Measurements from ENCODE around the gene UBQLN1. TPM values are rescaled to one million over a fixed set of nuclear protein-coding genes. Genes with fewer than 3 reads are reported as not detected.

Gene UBQLN1
- polyA plus RNA-seq, 1 donor from 2014 or later: 133 TPM

DNA sequence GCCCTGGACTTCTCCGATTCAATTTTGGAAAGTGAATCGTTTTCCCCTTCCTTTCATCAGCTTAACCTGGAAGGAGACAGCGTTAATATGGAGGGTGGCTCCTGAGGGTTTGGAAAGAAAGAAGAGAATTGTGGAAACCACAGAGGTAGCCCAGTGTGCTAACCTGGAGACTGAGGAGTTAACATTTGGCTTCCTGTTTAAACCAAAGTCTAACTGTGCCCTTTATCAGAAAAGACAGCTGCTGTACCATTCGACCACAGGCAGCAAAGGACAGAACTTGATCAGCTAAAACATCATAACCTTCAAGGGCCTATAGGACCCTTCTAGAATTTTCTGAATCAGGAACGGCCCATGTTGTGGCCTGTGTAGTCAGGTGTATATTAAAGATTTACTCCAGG is 84.1 kb downstream of the UBQLN1 start:
- Histone ChIP-seq H3K9me2 (ENCODE audit: insufficient read depth, low read length) (no peaks in the 10 kb centered on the region), H3K27me3 (ENCODE audit: insufficient read depth, low read depth, low read length) (peaks cover 5% of the 10 kb centered on the region), H4K20me1 (ENCODE audit: insufficient read depth) (no peaks in the 10 kb centered on the region), H3K9me3 (ENCODE audit: low read length) (no peaks in the 10 kb centered on the region), H3K27ac (ENCODE audit: low read length) (peak overlapping the region; percentile 31), H3K79me2 (replicated peaks; ENCODE audit: insufficient read depth, low read length) (no peaks in the 10 kb centered on the region), H3K9ac (ENCODE audit: low read length) (peak overlapping the region; percentile 73), H3K4me3 (ENCODE audit: low read length) (peak overlapping the region; percentile 71), H2AFZ (ENCODE audit: low read depth, low read length) (peak overlapping the region; percentile 80), H3K4me2 (ENCODE audit: low read length) (peak overlapping the region; percentile 51), H3F3A (ENCODE audit: insufficient read depth, low read length, poor library complexity, severe bottlenecking) (no peaks in the 10 kb centered on the region), H3K36me3 (ENCODE audit: insufficient read depth, low read length) (no peaks in the 10 kb centered on the region)
- TF ChIP-seq SMC3 (conservative IDR thresholded peaks at IDR 0.05; ENCODE audit: poor library complexity): no peak
- TF ChIP-seq EZH2 (IDR thresholded peaks at IDR 0.05; ENCODE audit: borderline replicate concordance, insufficient read depth, low read length, poor library complexity, severe bottlenecking): no peak
- TF ChIP-seq, protein P1, sequence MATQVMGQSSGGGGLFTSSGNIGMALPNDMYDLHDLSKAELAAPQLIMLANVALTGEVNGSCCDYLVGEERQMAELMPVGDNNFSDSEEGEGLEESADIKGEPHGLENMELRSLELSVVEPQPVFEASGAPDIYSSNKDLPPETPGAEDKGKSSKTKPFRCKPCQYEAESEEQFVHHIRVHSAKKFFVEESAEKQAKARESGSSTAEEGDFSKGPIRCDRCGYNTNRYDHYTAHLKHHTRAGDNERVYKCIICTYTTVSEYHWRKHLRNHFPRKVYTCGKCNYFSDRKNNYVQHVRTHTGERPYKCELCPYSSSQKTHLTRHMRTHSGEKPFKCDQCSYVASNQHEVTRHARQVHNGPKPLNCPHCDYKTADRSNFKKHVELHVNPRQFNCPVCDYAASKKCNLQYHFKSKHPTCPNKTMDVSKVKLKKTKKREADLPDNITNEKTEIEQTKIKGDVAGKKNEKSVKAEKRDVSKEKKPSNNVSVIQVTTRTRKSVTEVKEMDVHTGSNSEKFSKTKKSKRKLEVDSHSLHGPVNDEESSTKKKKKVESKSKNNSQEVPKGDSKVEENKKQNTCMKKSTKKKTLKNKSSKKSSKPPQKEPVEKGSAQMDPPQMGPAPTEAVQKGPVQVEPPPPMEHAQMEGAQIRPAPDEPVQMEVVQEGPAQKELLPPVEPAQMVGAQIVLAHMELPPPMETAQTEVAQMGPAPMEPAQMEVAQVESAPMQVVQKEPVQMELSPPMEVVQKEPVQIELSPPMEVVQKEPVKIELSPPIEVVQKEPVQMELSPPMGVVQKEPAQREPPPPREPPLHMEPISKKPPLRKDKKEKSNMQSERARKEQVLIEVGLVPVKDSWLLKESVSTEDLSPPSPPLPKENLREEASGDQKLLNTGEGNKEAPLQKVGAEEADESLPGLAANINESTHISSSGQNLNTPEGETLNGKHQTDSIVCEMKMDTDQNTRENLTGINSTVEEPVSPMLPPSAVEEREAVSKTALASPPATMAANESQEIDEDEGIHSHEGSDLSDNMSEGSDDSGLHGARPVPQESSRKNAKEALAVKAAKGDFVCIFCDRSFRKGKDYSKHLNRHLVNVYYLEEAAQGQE (IDR thresholded peaks at IDR 0.05; ENCODE audit: borderline replicate concordance): no peak
- no peak for TF ChIP-seq RAD21 (conservative IDR thresholded peaks at IDR 0.05)
- TF ChIP-seq MXI1 (conservative IDR thresholded peaks at IDR 0.05; ENCODE audit: poor library complexity, severe bottlenecking): no peak
- TF ChIP-seq, protein P2, sequence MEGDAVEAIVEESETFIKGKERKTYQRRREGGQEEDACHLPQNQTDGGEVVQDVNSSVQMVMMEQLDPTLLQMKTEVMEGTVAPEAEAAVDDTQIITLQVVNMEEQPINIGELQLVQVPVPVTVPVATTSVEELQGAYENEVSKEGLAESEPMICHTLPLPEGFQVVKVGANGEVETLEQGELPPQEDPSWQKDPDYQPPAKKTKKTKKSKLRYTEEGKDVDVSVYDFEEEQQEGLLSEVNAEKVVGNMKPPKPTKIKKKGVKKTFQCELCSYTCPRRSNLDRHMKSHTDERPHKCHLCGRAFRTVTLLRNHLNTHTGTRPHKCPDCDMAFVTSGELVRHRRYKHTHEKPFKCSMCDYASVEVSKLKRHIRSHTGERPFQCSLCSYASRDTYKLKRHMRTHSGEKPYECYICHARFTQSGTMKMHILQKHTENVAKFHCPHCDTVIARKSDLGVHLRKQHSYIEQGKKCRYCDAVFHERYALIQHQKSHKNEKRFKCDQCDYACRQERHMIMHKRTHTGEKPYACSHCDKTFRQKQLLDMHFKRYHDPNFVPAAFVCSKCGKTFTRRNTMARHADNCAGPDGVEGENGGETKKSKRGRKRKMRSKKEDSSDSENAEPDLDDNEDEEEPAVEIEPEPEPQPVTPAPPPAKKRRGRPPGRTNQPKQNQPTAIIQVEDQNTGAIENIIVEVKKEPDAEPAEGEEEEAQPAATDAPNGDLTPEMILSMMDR (IDR thresholded peaks at IDR 0.05; ENCODE audit: poor library complexity, severe bottlenecking): no peak
- no peak for TF ChIP-seq POLR2AphosphoS5 (IDR thresholded peaks at IDR 0.05)
- TF ChIP-seq EP300 (conservative IDR thresholded peaks at IDR 0.05; ENCODE audit: poor library complexity, severe bottlenecking): no peak
- no peak for TF ChIP-seq TAF1 (IDR thresholded peaks at IDR 0.05; ENCODE audit: low read depth)

DNA sequence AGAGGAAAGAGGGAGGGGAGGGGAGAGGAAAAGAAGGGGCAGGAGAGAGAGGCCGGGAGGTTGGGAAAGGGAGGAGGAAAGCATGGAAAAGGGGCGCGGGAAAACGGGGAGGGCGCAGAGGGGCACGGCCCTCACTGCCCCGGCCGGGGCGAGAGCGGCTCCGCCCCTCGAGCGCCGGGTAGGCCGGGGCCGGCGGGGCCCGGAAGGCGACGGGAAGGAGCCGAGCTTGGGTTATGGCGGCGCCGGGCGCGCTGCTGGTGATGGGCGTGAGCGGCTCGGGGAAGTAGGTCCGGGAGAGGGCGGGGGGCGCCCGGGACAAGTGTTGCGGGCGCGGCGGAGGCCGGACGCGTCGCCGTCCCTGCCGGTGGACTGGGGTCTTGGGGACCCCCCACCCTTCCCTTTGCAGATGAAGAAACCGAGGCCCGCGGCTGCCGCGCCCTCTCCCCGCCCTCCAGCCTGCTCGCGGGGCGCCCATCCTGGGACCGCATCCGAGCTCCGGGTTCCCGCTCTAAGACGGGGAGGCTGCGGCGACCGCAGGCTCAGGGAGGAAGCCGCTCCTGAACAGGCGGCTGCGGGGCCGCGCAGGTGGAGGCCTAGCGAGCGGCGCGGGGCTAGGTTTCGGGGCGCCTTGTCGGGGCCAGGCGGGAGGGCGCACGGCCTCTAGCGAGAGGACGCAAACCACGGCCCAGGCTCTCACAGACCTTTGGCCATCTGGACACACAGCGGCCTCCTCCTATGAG is 84.6 kb downstream of the UBQLN1 start, which contains the start of gene IDNK:
Gene IDNK (plus strand): TSS at position 205 of the 740 bp plus-strand sequence. CDS start 29 bp downstream, at position 234.
- Histone ChIP-seq H3K9ac (ENCODE audit: low read length) (peak within 1 kb of the TSS; percentile 73), H3K27ac (ENCODE audit: low read length) (peak within 1 kb of the TSS; percentile 31), H3K27me3 (ENCODE audit: insufficient read depth, low read depth, low read length) (peaks cover 5% of the 10 kb centered on the region), H3K79me2 (replicated peaks; ENCODE audit: insufficient read depth, low read length) (no peaks in the 10 kb centered on the region), H4K20me1 (ENCODE audit: insufficient read depth) (no peaks in the 10 kb centered on the region), H3F3A (ENCODE audit: insufficient read depth, low read length, poor library complexity, severe bottlenecking) (no peaks in the 10 kb centered on the region), H3K4me2 (ENCODE audit: low read length) (peak within 1 kb of the TSS; percentile 51), H3K9me3 (ENCODE audit: low read length) (no peaks in the 10 kb centered on the region), H2AFZ (ENCODE audit: low read depth, low read length) (peak within 1 kb of the TSS; percentile 80), H3K4me3 (ENCODE audit: low read length) (peak within 1 kb of the TSS; percentile 71), H3K36me3 (ENCODE audit: insufficient read depth, low read length) (no peaks in the 10 kb centered on the region), H3K9me2 (ENCODE audit: insufficient read depth, low read length) (no peaks in the 10 kb centered on the region)
- TF ChIP-seq POLR2AphosphoS5 (IDR thresholded peaks at IDR 0.05): peak; percentile 30
- TF ChIP-seq, protein P2 (IDR thresholded peaks at IDR 0.05; ENCODE audit: poor library complexity, severe bottlenecking): no peak
